Activated naive CD8-positive, alpha-beta T cell (primary cell): ENCODE measurements around the gene B4GALT3.
A peak's percentile ranks its signal among the peaks of the same experiment; 100 is the strongest.

Experiments used
- H3K27ac Mint-ChIP-seq: one replicate; pipeline ENCODE4 v1.8.0; 2021; ENCODE audit warnings: mixed read lengths
- H3K27me3 Mint-ChIP-seq: one replicate; pipeline ENCODE4 v1.8.0; 2021; ENCODE audit warnings: mixed read lengths
- H3K36me3 Mint-ChIP-seq: one replicate; pipeline ENCODE4 v1.8.0; 2021; ENCODE audit warnings: mixed read lengths
- H3K4me1 Mint-ChIP-seq: one replicate; pipeline ENCODE4 v1.8.0; 2021; ENCODE audit warnings: low read depth, mixed read lengths
- H3K4me3 Mint-ChIP-seq: one replicate; pipeline ENCODE4 v1.8.0; 2021; ENCODE audit warnings: mild to moderate bottlenecking, mixed read lengths
- H3K9me3 Mint-ChIP-seq: one replicate; pipeline ENCODE4 v1.8.0; 2021; ENCODE audit warnings: low read depth, mixed read lengths

The B4GALT3 gene

DNA sequence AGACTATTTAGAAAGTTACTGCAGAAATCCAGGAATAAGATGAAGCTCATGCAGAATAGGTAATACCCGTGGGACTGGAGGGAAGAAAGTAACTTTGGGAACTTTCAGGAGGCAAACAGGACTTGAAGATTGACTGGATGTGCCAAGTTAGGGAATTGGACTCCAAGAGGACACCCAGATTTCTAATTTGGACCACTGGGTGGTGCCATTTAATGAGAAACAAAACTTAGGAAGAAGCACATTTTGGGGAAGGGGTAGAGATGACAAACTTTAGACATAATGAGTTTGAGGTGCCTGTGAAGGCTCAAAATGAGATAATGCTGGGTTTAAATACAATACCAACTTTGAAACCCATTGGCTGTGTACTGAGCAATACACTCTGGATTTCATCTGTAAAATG is 3.3 kb upstream of the B4GALT3 start:
- Mint-ChIP-seq H3K4me1 (peaks cover 77% of the 10 kb centered on the region), H3K36me3 (no peaks in the 10 kb centered on the region), H3K4me3 (peak overlapping the region; percentile 56), H3K27ac (peak overlapping the region; percentile 91), H3K9me3 (no peaks in the 10 kb centered on the region), H3K27me3 (no peaks in the 10 kb centered on the region)

GRCh38 chr1:161179698-161180097 is 2.4 kb upstream of the B4GALT3 start:
- H3K4me1 Mint-ChIP-seq, result peaks cover 79% of the 10 kb centered on the region
- H3K27me3 Mint-ChIP-seq, result no peaks in the 10 kb centered on the region
- no peaks in the 10 kb centered on the region for H3K9me3 Mint-ChIP-seq
- peak overlapping the region; percentile 91 for H3K27ac Mint-ChIP-seq
- no peak overlapping the region for H3K4me3 Mint-ChIP-seq
- H3K36me3 Mint-ChIP-seq, result no peaks in the 10 kb centered on the region

GRCh38 chr1:161177936-161178244 is 583 bp upstream of the B4GALT3 start:
- Mint-ChIP-seq H3K9me3 (no peaks in the 10 kb centered on the region), H3K4me1 (peaks cover 73% of the 10 kb centered on the region), H3K27ac (peak overlapping the region; percentile 100), H3K27me3 (no peaks in the 10 kb centered on the region), H3K4me3 (peak overlapping the region; percentile 99), H3K36me3 (peaks cover 5% of the 10 kb centered on the region)

- Mint-ChIP-seq H3K9me3 (no peaks in the 10 kb centered on the region), H3K4me3 (peak overlapping the region; percentile 99), H3K4me1 (peaks cover 65% of the 10 kb centered on the region), H3K36me3 (peaks cover 5% of the 10 kb centered on the region), H3K27ac (peak overlapping the region; percentile 100), H3K27me3 (no peaks in the 10 kb centered on the region)
Observed at GRCh38 chr1:161176468-161177111, 717 bp downstream of the B4GALT3 start.

DNA sequence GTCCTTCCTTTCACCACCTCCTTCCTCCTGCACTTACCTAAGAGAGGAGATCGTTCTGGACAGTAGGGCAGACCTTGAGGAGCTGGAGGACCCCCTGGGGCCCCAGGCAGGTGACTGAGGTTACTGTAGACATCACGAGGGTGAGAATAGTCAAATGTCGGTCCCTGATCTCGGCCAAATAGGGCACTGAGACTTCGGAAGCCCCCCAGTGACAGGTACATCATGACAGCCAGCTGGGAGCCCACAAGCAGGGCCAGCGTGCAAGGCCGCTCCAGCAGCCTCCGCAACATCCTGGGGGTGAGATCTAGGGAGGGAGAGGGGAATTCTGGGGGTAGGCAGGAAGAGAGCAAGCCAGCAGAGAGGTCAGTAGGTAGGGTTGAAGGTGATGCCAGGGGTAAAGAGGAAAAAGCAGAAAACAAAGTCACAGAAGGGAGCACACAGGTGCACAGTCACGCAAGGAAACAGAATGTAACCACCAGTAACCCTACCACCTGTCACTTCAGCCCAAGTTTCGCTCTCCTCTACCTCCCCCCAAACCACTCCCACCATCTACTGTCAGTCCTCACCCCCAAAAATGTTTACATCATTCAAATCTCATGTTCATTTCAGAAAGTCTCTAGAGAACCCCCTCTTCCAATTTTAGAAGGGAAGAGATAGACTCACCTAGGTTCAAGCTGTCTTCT is 1.4 kb downstream of the B4GALT3 start:
- H3K27ac Mint-ChIP-seq, result peak overlapping the region; percentile 100
- H3K36me3 Mint-ChIP-seq, result peaks cover 5% of the 10 kb centered on the region
- peak overlapping the region; percentile 99 for H3K4me3 Mint-ChIP-seq
- peaks cover 62% of the 10 kb centered on the region for H3K4me1 Mint-ChIP-seq
- H3K9me3 Mint-ChIP-seq, result no peaks in the 10 kb centered on the region
- H3K27me3 Mint-ChIP-seq, result no peaks in the 10 kb centered on the region

GRCh38 chr1:161174911-161175310 is 2.4 kb downstream of the B4GALT3 start:
- peaks cover 53% of the 10 kb centered on the region for H3K4me1 Mint-ChIP-seq
- peaks cover 5% of the 10 kb centered on the region for H3K36me3 Mint-ChIP-seq
- peak overlapping the region; percentile 100 for H3K27ac Mint-ChIP-seq
- no peaks in the 10 kb centered on the region for H3K9me3 Mint-ChIP-seq
- H3K27me3 Mint-ChIP-seq, result no peaks in the 10 kb centered on the region
- H3K4me3 Mint-ChIP-seq, result peak overlapping the region; percentile 59

GRCh38 chr1:161173711-161174110 is 3.6 kb downstream of the B4GALT3 start:
- H3K27ac Mint-ChIP-seq, result peak overlapping the region; percentile 7
- H3K9me3 Mint-ChIP-seq, result no peaks in the 10 kb centered on the region
- no peaks in the 10 kb centered on the region for H3K27me3 Mint-ChIP-seq
- peaks cover 5% of the 10 kb centered on the region for H3K36me3 Mint-ChIP-seq
- H3K4me1 Mint-ChIP-seq, result peaks cover 50% of the 10 kb centered on the region
- no peak overlapping the region for H3K4me3 Mint-ChIP-seq

DNA sequence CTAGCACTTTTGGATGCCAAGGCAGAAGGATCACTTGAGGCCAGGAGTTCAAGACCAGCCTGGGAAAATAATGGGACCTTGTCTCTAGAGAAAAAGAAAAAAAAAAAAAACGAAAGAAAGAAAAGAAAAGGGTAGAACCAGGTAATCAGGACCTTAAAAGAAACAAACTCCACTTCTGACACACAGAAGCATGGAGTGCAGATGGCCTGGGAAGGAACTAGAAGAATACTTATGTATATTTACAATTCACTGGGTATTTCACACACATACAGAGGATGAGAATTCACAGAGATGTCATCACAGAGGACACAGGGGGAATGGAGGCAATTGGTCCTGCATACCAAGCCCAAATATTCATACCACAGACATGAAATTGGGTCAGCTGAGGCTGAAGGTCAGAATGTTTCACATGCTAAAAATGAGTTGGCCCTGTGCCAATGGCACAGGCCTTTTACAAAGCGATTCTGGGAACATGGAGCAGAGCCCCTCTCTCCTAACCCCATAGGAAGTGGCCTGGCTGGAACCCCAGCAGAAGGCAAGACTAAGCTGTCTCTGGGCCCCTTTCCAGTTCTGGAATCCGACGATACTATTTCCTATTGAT is 4.4 kb downstream of the B4GALT3 start:
- Mint-ChIP-seq H3K9me3 (no peaks in the 10 kb centered on the region), H3K4me1 (peaks cover 48% of the 10 kb centered on the region), H3K27me3 (no peaks in the 10 kb centered on the region), H3K36me3 (peaks cover 5% of the 10 kb centered on the region), H3K4me3 (no peak overlapping the region), H3K27ac (peak overlapping the region; percentile 7)

- no peak overlapping the region for H3K4me3 Mint-ChIP-seq
- H3K4me1 Mint-ChIP-seq, result peaks cover 43% of the 10 kb centered on the region
- peaks cover 5% of the 10 kb centered on the region for H3K36me3 Mint-ChIP-seq
- no peaks in the 10 kb centered on the region for H3K27me3 Mint-ChIP-seq
- H3K9me3 Mint-ChIP-seq, result no peaks in the 10 kb centered on the region
- peak overlapping the region; percentile 22 for H3K27ac Mint-ChIP-seq
Observed at GRCh38 chr1:161172349-161172748, 5.0 kb downstream of the B4GALT3 start.

GRCh38 chr1:161171696-161172095 is 5.6 kb downstream of the B4GALT3 start:
- Mint-ChIP-seq H3K36me3 (peaks cover 5% of the 10 kb centered on the region), H3K9me3 (no peaks in the 10 kb centered on the region), H3K27me3 (no peaks in the 10 kb centered on the region), H3K4me1 (peaks cover 45% of the 10 kb centered on the region), H3K4me3 (no peak overlapping the region), H3K27ac (peak overlapping the region; percentile 22)

DNA sequence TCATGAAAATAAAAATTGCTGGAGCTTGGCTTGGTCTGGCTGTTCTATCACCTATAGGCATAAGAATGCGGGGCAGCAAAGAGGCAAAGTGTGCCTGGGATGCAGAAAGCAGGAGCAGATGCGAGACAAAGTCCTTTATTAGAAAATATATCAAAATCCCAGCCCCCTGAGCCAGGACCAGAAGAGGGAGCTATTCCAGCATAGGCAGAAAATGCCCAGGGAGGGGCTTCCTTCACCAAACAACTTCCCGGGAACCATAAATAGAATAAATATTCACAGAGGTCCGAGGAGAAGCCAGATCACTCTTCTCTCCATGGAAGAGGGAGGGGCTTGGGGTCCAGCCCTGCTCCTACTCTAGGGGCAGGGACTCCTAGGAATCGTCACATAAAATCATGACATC is 6.1 kb downstream of the B4GALT3 start:
- H3K36me3 Mint-ChIP-seq, result peaks cover 5% of the 10 kb centered on the region
- no peaks in the 10 kb centered on the region for H3K9me3 Mint-ChIP-seq
- H3K27ac Mint-ChIP-seq, result no peak overlapping the region
- no peaks in the 10 kb centered on the region for H3K27me3 Mint-ChIP-seq
- H3K4me1 Mint-ChIP-seq, result peaks cover 39% of the 10 kb centered on the region
- H3K4me3 Mint-ChIP-seq, result no peak overlapping the region

GRCh38 chr1:161168906-161169305 is 8.4 kb downstream of the B4GALT3 start:
- H3K4me1 Mint-ChIP-seq, result peaks cover 30% of the 10 kb centered on the region
- H3K4me3 Mint-ChIP-seq, result no peak overlapping the region
- H3K27ac Mint-ChIP-seq, result no peak overlapping the region
- no peaks in the 10 kb centered on the region for H3K27me3 Mint-ChIP-seq
- H3K9me3 Mint-ChIP-seq, result no peaks in the 10 kb centered on the region
- peaks cover 2% of the 10 kb centered on the region for H3K36me3 Mint-ChIP-seq

DNA sequence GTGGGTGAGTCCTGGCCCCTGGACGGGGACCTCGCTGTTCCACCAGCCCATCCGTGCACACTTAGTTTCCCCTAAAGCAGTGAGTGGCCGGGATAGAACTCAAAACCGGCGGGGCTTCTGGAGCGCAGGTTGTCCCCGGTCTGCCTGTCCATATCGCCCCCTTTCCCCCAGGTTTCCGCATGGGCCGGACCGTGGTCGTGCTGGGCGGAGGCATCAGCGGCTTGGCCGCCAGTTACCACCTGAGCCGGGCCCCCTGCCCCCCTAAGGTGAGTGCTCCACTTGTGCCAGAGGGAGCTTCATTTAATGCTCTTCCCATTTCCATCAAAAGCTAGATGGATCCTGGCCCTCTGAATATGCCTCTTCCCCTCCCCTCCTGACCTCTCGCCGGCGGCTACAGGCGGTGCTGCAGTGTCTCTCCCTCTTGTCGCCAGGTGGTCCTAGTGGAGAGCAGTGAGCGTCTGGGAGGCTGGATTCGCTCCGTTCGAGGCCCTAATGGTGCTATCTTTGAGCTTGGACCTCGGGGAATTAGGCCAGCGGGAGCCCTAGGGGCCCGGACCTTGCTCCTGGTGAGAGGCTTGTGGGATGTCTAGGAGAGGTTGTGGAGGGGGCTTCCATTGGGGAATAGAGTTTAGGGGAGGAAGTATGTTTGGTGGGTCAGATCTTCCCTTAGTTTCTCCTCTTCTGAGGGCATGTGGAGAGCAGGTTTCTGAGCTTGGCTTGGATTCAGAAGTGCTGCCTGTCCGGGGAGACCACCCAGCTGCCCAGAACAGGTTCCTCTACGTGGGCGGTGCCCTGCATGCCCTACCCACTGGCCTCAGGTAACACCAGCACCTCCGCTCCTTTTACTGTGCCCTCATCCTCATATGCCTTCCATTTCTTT is 10.4 kb downstream of the B4GALT3 start:
- H3K4me1 Mint-ChIP-seq, result peaks cover 28% of the 10 kb centered on the region
- peak overlapping the region; percentile 90 for H3K27ac Mint-ChIP-seq
- H3K4me3 Mint-ChIP-seq, result peak overlapping the region; percentile 92
- no peaks in the 10 kb centered on the region for H3K9me3 Mint-ChIP-seq
- H3K36me3 Mint-ChIP-seq, result peaks cover 1% of the 10 kb centered on the region
- no peaks in the 10 kb centered on the region for H3K27me3 Mint-ChIP-seq

DNA sequence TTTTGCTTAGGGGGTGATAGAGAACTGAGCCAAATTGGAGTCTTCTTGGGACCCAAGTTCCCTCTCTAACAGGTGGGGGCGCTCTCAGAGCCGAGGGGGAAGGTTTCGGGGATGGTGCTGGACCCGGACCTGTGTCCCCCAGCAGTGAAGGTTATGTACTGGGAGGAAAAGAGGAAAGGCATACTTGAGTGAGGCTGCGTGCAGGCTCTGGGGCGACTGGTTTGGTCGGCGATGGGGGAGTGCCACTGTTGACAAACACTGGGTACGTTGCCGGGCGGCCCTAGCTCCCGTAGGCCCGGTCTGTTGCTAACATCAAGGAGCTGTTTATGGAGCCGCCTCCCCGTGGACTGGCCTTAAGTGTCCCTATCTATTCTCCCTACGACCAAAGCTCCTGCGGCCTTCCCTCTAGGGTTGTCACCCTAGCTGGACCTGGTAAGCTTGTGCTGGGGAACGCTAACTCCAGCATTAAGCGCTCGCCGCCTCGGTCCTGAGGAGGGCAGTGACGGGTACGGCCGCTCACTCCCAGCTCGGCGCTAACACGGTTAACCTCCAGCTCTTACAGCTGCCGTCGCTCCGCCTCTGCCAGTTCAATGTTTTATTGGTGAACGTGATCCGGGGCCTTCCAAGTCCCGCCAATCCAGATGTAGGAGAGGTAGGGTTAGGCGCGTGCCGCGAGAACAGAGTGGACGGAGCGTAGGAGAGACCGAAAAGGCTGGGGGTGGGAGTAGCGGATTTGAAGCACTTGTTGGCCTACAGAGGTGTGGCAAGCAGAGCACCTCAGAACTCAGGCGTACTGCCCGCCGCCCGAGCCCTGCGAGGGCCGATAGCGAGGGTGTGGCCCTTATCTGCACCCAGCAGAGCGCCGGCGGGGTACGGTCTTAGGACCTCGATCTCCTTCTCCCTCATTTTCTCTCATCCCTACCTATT is 11.3 kb downstream of the B4GALT3 start, which contains the start of gene PPOX:
Gene PPOX, plus strand, starts transcription at position 685 of the 927 bp plus-strand sequence. CDS start 422 bp downstream, outside the sequence.
- Mint-ChIP-seq H3K4me3 (peak within 1 kb of the TSS; percentile 92), H3K36me3 (peaks cover 5% of the 10 kb centered on the region), H3K27ac (peak within 1 kb of the TSS; percentile 90), H3K4me1 (peaks cover 35% of the 10 kb centered on the region), H3K9me3 (no peaks in the 10 kb centered on the region), H3K27me3 (no peaks in the 10 kb centered on the region)
